Gastroesophageal sphincter (tissue), 3 donors: ENCODE results near the gene STAT4.

ENCODE experiments used
- EP300 ChIP-seq: sonication (generic); formaldehyde crosslinking; IDR thresholded peaks from one replicate; pipeline ENCODE4 v1.6.1; 2017; ENCODE audit warnings: antibody characterized with exemption, mild to moderate bottlenecking
- POLR2AphosphoS5 ChIP-seq: sonication (generic); formaldehyde crosslinking; IDR thresholded peaks from one replicate; pipeline ENCODE4 v1.6.1; 2017; ENCODE audit warnings: antibody characterized with exemption
- TF ChIP-seq, protein P1 (sequence below), 4 experiments: fragments of 200-600 bp in 2 of 4; fragments of 450-650 bp in 2 of 4; sonication (generic) in 1 of 4; IDR thresholded peaks; one replicate each; pipeline ENCODE4 v1.5.1; 2017 to 2019; ENCODE audit warnings: antibody characterized with exemption in 4 of 4, mild to moderate bottlenecking in 2 of 4, moderate library complexity in 2 of 4

- TF ChIP-seq, protein P1, sequence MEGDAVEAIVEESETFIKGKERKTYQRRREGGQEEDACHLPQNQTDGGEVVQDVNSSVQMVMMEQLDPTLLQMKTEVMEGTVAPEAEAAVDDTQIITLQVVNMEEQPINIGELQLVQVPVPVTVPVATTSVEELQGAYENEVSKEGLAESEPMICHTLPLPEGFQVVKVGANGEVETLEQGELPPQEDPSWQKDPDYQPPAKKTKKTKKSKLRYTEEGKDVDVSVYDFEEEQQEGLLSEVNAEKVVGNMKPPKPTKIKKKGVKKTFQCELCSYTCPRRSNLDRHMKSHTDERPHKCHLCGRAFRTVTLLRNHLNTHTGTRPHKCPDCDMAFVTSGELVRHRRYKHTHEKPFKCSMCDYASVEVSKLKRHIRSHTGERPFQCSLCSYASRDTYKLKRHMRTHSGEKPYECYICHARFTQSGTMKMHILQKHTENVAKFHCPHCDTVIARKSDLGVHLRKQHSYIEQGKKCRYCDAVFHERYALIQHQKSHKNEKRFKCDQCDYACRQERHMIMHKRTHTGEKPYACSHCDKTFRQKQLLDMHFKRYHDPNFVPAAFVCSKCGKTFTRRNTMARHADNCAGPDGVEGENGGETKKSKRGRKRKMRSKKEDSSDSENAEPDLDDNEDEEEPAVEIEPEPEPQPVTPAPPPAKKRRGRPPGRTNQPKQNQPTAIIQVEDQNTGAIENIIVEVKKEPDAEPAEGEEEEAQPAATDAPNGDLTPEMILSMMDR (IDR thresholded peaks at IDR 0.05), result no peak
- TF ChIP-seq POLR2AphosphoS5 (no peak), EP300 (no peak)
Measured at GRCh38 chr2:191112448-191112901, 38.3 kb downstream of the STAT4 start.
